ENCODE measurements around the gene CRYGC. TPM values are rescaled to one million over a fixed set of nuclear protein-coding genes. Genes with fewer than 3 reads are reported as not detected.

Gene CRYGC
- total and polyA plus RNA-seq, 2 of the 13 experiments (the other 11 are each of a cell fraction or from before 2014, with no cell fraction given), result 0.20 to 0.27 TPM

DNA sequence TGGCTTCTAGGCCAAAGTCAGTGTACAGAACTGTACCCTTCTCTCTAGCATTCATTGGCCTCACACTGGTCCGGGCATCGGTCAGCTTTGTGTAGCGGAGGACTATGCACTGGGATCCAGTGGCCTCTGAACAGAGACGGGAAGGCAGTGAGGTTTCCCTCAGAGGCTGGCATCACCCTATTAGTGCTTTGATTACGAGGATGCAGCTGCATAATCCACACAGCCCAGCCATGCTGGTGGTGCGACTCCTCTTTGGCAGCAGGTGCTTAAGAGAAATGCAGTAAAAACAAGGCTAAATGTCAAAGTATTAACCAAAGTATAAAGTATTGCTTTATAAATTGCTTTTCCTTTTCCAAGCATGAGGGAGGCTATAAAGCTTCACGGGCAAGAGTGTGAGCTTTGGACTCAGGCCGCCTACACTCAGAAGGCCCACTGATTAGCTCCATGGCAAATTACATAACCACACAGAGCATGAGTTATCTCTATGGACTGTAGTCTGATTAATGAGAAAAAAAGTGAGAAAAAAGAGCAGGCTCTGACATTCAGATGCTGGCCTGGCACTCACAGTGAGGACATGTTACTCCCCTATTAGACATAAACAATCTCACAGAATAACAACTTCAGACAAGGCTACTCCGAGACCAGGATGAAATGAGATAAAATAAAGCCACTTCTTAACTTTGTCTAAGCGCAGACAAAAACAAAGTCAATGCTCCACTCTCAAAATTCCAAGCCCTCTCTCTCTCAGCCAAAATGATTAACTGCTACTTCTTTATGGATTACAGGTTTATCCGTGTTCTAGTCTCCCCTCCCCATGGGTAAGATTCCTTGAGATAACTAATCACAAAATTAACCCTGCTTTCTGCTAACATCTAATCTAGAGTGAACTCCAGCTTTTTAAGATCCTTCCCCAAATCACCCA is 6.4 kb upstream of the CRYGC start (continued):
- peak; percentile 47 for TF ChIP-seq TFDP2 (CRISPR knock-in tag; IDR thresholded peaks at IDR 0.05)
- TF ChIP-seq, protein P1, sequence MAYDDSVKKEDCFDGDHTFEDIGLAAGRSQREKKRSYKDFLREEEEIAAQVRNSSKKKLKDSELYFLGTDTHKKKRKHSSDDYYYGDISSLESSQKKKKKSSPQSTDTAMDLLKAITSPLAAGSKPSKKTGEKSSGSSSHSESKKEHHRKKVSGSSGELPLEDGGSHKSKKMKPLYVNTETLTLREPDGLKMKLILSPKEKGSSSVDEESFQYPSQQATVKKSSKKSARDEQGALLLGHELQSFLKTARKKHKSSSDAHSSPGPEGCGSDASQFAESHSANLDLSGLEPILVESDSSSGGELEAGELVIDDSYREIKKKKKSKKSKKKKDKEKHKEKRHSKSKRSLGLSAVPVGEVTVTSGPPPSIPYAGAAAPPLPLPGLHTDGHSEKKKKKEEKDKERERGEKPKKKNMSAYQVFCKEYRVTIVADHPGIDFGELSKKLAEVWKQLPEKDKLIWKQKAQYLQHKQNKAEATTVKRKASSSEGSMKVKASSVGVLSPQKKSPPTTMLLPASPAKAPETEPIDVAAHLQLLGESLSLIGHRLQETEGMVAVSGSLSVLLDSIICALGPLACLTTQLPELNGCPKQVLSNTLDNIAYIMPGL (CRISPR knock-in tag; IDR thresholded peaks at IDR 0.05; ENCODE audit: borderline replicate concordance in 1 of 2, low read depth in 1 of 2), result 0 out of 4 replicates have a peak, but pooled peaks of 1 of the 2 experiments have one; percentile 40
- TF ChIP-seq, protein P2, sequence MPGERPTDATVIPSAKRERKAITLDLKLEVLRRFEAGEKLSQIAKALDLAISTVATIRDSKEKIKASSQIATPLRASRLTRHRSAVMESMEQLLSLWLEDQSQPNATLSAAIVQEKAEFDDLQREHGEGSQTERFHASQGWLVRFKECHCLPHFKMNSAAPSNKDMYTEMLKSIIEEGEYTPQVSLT (CRISPR knock-in tag; IDR thresholded peaks at IDR 0.05; ENCODE audit: borderline replicate concordance, low read depth), result no peak
- TF ChIP-seq ELF4 (CRISPR knock-in tag; IDR thresholded peaks at IDR 0.05; ENCODE audit: borderline replicate concordance), result no peak
- TF ChIP-seq ZNF556 (CRISPR knock-in tag; IDR thresholded peaks at IDR 0.05; ENCODE audit: borderline replicate concordance), result no peak; the same call in 1 of the 2 replicates
- TF ChIP-seq, protein P3, sequence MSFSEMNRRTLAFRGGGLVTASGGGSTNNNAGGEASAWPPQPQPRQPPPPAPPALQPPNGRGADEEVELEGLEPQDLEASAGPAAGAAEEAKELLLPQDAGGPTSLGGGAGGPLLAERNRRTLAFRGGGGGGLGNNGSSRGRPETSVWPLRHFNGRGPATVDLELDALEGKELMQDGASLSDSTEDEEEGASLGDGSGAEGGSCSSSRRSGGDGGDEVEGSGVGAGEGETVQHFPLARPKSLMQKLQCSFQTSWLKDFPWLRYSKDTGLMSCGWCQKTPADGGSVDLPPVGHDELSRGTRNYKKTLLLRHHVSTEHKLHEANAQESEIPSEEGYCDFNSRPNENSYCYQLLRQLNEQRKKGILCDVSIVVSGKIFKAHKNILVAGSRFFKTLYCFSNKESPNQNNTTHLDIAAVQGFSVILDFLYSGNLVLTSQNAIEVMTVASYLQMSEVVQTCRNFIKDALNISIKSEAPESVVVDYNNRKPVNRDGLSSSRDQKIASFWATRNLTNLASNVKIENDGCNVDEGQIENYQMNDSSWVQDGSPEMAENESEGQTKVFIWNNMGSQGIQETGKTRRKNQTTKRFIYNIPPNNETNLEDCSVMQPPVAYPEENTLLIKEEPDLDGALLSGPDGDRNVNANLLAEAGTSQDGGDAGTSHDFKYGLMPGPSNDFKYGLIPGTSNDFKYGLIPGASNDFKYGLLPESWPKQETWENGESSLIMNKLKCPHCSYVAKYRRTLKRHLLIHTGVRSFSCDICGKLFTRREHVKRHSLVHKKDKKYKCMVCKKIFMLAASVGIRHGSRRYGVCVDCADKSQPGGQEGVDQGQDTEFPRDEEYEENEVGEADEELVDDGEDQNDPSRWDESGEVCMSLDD (CRISPR knock-in tag; IDR thresholded peaks at IDR 0.05; ENCODE audit: borderline replicate concordance), result no peak
- TF ChIP-seq SP1 (IDR thresholded peaks at IDR 0.05), result no peak
- no peak for TF ChIP-seq SP1 (CRISPR knock-in tag; IDR thresholded peaks at IDR 0.05)
- TF ChIP-seq, protein P4, sequence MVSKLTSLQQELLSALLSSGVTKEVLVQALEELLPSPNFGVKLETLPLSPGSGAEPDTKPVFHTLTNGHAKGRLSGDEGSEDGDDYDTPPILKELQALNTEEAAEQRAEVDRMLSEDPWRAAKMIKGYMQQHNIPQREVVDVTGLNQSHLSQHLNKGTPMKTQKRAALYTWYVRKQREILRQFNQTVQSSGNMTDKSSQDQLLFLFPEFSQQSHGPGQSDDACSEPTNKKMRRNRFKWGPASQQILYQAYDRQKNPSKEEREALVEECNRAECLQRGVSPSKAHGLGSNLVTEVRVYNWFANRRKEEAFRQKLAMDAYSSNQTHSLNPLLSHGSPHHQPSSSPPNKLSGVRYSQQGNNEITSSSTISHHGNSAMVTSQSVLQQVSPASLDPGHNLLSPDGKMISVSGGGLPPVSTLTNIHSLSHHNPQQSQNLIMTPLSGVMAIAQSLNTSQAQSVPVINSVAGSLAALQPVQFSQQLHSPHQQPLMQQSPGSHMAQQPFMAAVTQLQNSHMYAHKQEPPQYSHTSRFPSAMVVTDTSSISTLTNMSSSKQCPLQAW (CRISPR knock-in tag; IDR thresholded peaks at IDR 0.05), result 0 out of 2 replicates have a peak, but pooled peaks have one; percentile 32
- TF ChIP-seq HOXA9 (CRISPR knock-in tag; IDR thresholded peaks at IDR 0.05; ENCODE audit: borderline replicate concordance), result no peak
- 0 out of 2 replicates have a peak, but pooled peaks have one; percentile 30 for TF ChIP-seq ZBTB34 (CRISPR knock-in tag; IDR thresholded peaks at IDR 0.05)
- TF ChIP-seq ZNF205 (CRISPR knock-in tag; IDR thresholded peaks at IDR 0.05), result peak; percentile 95
- TF ChIP-seq HNF4G (IDR thresholded peaks at IDR 0.05; ENCODE audit: borderline replicate concordance, low read depth, low read length), result peak; percentile 74
- TF ChIP-seq HNF4G (CRISPR knock-in tag; IDR thresholded peaks at IDR 0.05; ENCODE audit: borderline replicate concordance, low read depth), result no peak
- TF ChIP-seq NCOR1 (IDR thresholded peaks at IDR 0.05; ENCODE audit: borderline replicate concordance, low read length), result peak; percentile 73; the same call in 1 of the 2 replicates
- TF ChIP-seq NFKBIZ (CRISPR knock-in tag; IDR thresholded peaks at IDR 0.05), result no peak

All from HepG2 (cell line).